PFSK-1 (cell line): ENCODE data around the gene TNRC6A.
A peak's percentile ranks its signal among the peaks of the same experiment; 100 is the strongest.

Experiments used
- FOXP2 ChIP-seq: optimal IDR thresholded peaks from 2 replicates; pipeline ENCODE3; 2011; ENCODE audit warnings: borderline replicate concordance, control low read depth, inconsistent platforms; ENCODE audit not compliant: insufficient read depth; ENCODE audit errors: extremely low read length, extremely low read depth
- POLR2AphosphoS5 ChIP-seq: IDR thresholded peaks from 2 replicates; pipeline ENCODE4 v1.6.1; 2012; ENCODE audit warnings: low read depth, mild to moderate bottlenecking, control low read depth, low read length, moderate library complexity
- REST ChIP-seq, 2 experiments: IDR thresholded peaks; 2 replicates each; pipeline versions ENCODE4 v1.6.1 to v1.8.0; 2011 to 2012; ENCODE audit warnings: low read depth in 2 of 2, low read length in 2 of 2, control low read depth in 1 of 2, inconsistent platforms in 1 of 2, mild to moderate bottlenecking in 1 of 2, moderate library complexity in 1 of 2; ENCODE audit not compliant: insufficient read depth in 1 of 2
- SIN3A ChIP-seq: IDR thresholded peaks from 2 replicates; pipeline ENCODE4 v1.6.1; 2012; ENCODE audit warnings: mild to moderate bottlenecking, low read length, moderate library complexity, borderline replicate concordance; ENCODE audit not compliant: insufficient read depth
- TAF1 ChIP-seq: IDR thresholded peaks from 2 replicates; pipeline ENCODE4 v1.6.1; 2012; ENCODE audit warnings: low read length, control low read depth, borderline replicate concordance; ENCODE audit not compliant: insufficient read depth

The TNRC6A gene

GRCh38 chr16:24698308-24698707 lies 31.1 kb upstream of the TNRC6A start:
- TF ChIP-seq REST (IDR thresholded peaks at IDR 0.05; ENCODE audit: insufficient read depth in 1 of 2, low read depth in 2 of 2, low read length in 2 of 2) = no peak
- no peak for TF ChIP-seq SIN3A
- TF ChIP-seq TAF1 = no peak
- no peak for TF ChIP-seq POLR2AphosphoS5
- TF ChIP-seq FOXP2 = no peak

GRCh38 chr16:24699151-24699723 lies 30.2 kb upstream of the TNRC6A start:
- no peak for TF ChIP-seq REST (IDR thresholded peaks at IDR 0.05; ENCODE audit: insufficient read depth in 1 of 2, low read depth in 2 of 2, low read length in 2 of 2)

GRCh38 chr16:24700549-24701392 lies 28.7 kb upstream of the TNRC6A start:
- TF ChIP-seq SIN3A (peak; percentile 58; the same call in 1 of the 2 replicates), TAF1 (no peak)

- TF ChIP-seq REST (IDR thresholded peaks at IDR 0.05; ENCODE audit: insufficient read depth in 1 of 2, low read depth in 2 of 2, low read length in 2 of 2) (no peak), SIN3A (0 out of 2 replicates have a peak, but pooled peaks have one; percentile 38), POLR2AphosphoS5 (no peak), TAF1 (no peak), FOXP2 (no peak)
Measured at GRCh38 chr16:24701521-24701951, 27.9 kb upstream of the TNRC6A start.

- TF ChIP-seq SIN3A (no peak), REST (IDR thresholded peaks at IDR 0.05; ENCODE audit: insufficient read depth in 1 of 2, low read depth in 2 of 2, low read length in 2 of 2) (no peak), FOXP2 (no peak), TAF1 (no peak), POLR2AphosphoS5 (no peak)
Measured at GRCh38 chr16:24713379-24713778, 16.1 kb upstream of the TNRC6A start.
